ENCODE measurements around the gene GBGT1.

Gene GBGT1

DNA sequence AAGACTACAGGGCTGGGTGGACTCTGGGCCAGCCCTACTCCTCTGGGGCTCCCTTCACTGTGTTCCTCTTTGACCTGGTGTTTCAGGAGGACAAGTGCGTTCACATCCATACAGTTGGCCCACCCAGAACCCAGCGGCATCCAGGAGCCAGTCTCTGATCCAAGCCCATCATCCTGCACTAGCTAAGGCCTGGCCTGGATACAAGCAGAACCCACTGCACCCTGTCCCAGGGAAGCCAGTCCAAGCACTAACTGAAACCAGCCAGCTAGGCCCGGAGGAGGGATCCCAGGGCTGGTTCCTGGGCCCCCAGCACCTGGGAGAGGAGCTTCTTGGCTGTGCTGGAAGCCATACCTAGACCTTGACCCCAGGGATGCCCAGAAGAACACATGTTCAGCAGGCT lies 4.1 kb upstream of the GBGT1 start:
- no peak for TF ChIP-seq POLR2AphosphoS5 (IDR thresholded peaks at IDR 0.05; ENCODE audit: low read depth, low read length)
- TF ChIP-seq, protein P1, sequence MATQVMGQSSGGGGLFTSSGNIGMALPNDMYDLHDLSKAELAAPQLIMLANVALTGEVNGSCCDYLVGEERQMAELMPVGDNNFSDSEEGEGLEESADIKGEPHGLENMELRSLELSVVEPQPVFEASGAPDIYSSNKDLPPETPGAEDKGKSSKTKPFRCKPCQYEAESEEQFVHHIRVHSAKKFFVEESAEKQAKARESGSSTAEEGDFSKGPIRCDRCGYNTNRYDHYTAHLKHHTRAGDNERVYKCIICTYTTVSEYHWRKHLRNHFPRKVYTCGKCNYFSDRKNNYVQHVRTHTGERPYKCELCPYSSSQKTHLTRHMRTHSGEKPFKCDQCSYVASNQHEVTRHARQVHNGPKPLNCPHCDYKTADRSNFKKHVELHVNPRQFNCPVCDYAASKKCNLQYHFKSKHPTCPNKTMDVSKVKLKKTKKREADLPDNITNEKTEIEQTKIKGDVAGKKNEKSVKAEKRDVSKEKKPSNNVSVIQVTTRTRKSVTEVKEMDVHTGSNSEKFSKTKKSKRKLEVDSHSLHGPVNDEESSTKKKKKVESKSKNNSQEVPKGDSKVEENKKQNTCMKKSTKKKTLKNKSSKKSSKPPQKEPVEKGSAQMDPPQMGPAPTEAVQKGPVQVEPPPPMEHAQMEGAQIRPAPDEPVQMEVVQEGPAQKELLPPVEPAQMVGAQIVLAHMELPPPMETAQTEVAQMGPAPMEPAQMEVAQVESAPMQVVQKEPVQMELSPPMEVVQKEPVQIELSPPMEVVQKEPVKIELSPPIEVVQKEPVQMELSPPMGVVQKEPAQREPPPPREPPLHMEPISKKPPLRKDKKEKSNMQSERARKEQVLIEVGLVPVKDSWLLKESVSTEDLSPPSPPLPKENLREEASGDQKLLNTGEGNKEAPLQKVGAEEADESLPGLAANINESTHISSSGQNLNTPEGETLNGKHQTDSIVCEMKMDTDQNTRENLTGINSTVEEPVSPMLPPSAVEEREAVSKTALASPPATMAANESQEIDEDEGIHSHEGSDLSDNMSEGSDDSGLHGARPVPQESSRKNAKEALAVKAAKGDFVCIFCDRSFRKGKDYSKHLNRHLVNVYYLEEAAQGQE (IDR thresholded peaks at IDR 0.05; ENCODE audit: insufficient read depth in 1 of 2, low read depth in 2 of 2, low read length in 2 of 2) = no peak
- no peak for TF ChIP-seq TAF1 (IDR thresholded peaks at IDR 0.05; ENCODE audit: borderline replicate concordance, insufficient read depth, low read length)
- TF ChIP-seq SIN3A (IDR thresholded peaks at IDR 0.05; ENCODE audit: borderline replicate concordance, insufficient read depth, low read length) = no peak
- TF ChIP-seq FOXP2 (optimal IDR thresholded peaks at IDR 0.05; ENCODE audit: borderline replicate concordance, extremely low read depth, extremely low read length, insufficient read depth) = no peak

DNA sequence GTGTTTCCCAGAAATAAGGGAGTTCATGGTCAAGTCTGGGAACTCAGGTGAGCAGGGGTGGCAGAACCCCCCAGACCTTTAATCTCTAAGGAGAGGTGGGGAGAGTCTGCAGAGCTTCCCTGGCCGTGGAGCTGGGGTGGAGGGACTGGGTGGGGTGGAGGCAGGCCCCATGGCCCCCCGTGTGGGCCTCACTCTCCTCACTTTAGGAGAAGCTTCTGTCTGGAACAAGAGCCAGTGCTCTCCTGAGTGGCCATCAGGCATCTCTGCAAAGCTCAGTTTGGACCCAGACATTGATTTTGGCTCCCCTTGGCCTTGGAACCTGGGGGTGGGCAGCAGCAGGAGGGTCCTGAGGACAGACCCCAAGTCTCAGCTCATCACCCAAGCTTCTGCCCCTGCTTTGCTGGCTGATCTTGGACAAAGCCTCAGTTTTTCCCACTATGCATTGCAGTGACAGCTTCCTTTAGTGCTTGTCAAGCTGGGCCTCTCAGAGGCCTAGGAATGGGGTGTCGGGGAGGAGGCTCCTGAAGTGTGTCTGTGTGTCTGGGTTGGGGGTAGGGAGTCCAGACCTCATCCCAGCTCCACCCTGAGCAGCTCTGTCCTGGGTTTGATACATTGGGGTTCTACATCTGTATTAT lies 3.5 kb upstream of the GBGT1 start:
- TF ChIP-seq, protein P1 (IDR thresholded peaks at IDR 0.05; ENCODE audit: insufficient read depth in 1 of 2, low read depth in 2 of 2, low read length in 2 of 2) = no peak
- TF ChIP-seq TAF1 (IDR thresholded peaks at IDR 0.05; ENCODE audit: borderline replicate concordance, insufficient read depth, low read length) = no peak
- TF ChIP-seq FOXP2 (optimal IDR thresholded peaks at IDR 0.05; ENCODE audit: borderline replicate concordance, extremely low read depth, extremely low read length, insufficient read depth) = no peak
- TF ChIP-seq POLR2AphosphoS5 (IDR thresholded peaks at IDR 0.05; ENCODE audit: low read depth, low read length) = no peak
- TF ChIP-seq SIN3A (IDR thresholded peaks at IDR 0.05; ENCODE audit: borderline replicate concordance, insufficient read depth, low read length) = no peak

DNA sequence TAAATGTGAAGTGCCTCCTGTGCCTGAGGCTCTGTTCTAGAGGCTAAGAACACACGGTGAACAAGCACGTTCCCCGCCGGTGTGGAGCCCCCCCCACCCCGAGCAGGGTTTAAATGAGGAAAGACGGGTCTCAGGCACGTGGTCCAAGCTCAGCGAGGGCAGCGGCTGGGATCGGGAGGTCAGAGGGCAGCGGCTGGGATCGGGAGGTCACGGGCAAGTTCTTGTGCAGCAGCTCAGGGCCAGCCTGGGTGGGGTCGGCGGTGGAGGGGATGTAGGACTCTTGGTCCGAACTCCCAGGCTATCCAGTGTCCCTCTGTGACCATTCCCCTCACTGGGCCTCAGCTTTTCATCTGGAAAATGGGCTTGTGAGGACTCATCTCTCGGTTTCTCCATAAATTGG lies 2.7 kb upstream of the GBGT1 start:
- TF ChIP-seq, protein P1 (IDR thresholded peaks at IDR 0.05; ENCODE audit: insufficient read depth in 1 of 2, low read depth in 2 of 2, low read length in 2 of 2) = no peak

DNA sequence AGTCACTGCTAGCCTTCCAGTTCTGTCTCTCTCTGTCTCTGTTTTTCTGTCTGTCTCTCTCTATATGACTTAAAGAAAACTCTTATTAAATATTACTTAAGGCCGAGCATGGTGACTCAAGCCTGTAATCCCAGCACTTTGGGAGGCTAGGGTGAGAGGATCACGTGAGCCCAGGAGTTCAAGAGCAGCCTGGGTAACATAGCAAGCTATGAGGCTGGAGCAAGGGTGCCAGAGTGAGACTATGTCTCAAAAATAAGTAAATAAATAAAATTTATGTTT lies 1.7 kb upstream of the GBGT1 start:
- TF ChIP-seq FOXP2 (optimal IDR thresholded peaks at IDR 0.05; ENCODE audit: borderline replicate concordance, extremely low read depth, extremely low read length, insufficient read depth) (no peak), SIN3A (IDR thresholded peaks at IDR 0.05; ENCODE audit: borderline replicate concordance, insufficient read depth, low read length) (no peak), POLR2AphosphoS5 (IDR thresholded peaks at IDR 0.05; ENCODE audit: low read depth, low read length) (no peak), TAF1 (IDR thresholded peaks at IDR 0.05; ENCODE audit: borderline replicate concordance, insufficient read depth, low read length) (no peak)
- TF ChIP-seq, protein P1 (IDR thresholded peaks at IDR 0.05; ENCODE audit: insufficient read depth in 1 of 2, low read depth in 2 of 2, low read length in 2 of 2) = no peak

DNA sequence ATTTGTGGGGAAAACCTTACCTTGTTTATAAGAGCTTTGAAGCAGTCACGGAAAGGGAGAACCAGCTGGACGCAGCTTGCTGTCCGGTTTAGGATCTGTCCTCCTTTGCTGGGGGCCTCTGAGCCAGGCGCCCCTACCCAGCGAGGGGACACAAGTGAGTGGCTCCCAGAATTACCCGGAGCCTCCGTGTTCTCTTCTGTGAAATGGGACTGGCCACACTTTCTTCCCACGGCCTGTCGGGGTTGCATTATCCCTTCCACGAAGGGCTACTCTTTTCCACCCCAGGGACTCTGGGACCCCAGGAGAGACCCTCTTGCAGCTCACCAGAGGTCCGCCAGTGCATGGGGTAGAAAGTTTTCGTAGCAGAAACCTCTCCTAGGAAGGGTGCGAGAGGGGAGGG lies 477 bp upstream of the GBGT1 start:
- TF ChIP-seq SIN3A (IDR thresholded peaks at IDR 0.05; ENCODE audit: borderline replicate concordance, insufficient read depth, low read length) = no peak
- no peak for TF ChIP-seq POLR2AphosphoS5 (IDR thresholded peaks at IDR 0.05; ENCODE audit: low read depth, low read length)
- TF ChIP-seq FOXP2 (optimal IDR thresholded peaks at IDR 0.05; ENCODE audit: borderline replicate concordance, extremely low read depth, extremely low read length, insufficient read depth) = no peak
- TF ChIP-seq, protein P1 (IDR thresholded peaks at IDR 0.05; ENCODE audit: insufficient read depth in 1 of 2, low read depth in 2 of 2, low read length in 2 of 2) = no peak
- TF ChIP-seq TAF1 (IDR thresholded peaks at IDR 0.05; ENCODE audit: borderline replicate concordance, insufficient read depth, low read length) = no peak
